CD4-positive, alpha-beta T cell (primary cell): ENCODE measurements around the gene SNX17. TPM values are rescaled to one million over a fixed set of nuclear protein-coding genes. Genes with fewer than 3 reads are reported as not detected.
A peak's percentile ranks its signal among the peaks of the same experiment; 100 is the strongest.

Source experiments
- ATAC-seq: fragments of 200-7000 bp; cut with Tn5 transposase; one replicate; pipeline ENCODE4 v1.10.0; 2022; ENCODE audit warnings: mild to moderate bottlenecking; ENCODE audit not compliant: poor library complexity
- CTCF ChIA-PET: fragments of 350-600 bp; sonication (Branson Sonifier 250); formaldehyde crosslinking; loops from one replicate; lab custom pipeline; 2021; ENCODE audit warnings: antibody characterized with exemption, inconsistent platforms; lab: Charles Lee
- POLR2A ChIA-PET: fragments of 350-600 bp; sonication (Branson Sonifier 250); formaldehyde crosslinking; loops from one replicate; lab custom pipeline; 2021; ENCODE audit warnings: antibody characterized with exemption, inconsistent platforms; lab: Charles Lee
- DNase-seq, 14 experiments: peaks; one replicate each; pipeline ENCODE4 v3.0.0-alpha.2; 2013 to 2020; ENCODE audit warnings: mixed read lengths in 2 of 14
- H3K27ac ChIP-seq, 2 donors: one replicate each; pipeline versions ENCODE4 v1.5.1 to v1.7.0; 2013; ENCODE audit warnings: low read length in 2 of 2, low read depth in 1 of 2, mild to moderate bottlenecking in 1 of 2
- H3K27me3 ChIP-seq, 2 experiments: 1 replicate in 1 of 2; 2 replicates in 1 of 2; pipeline versions ENCODE4 v1.6.1 to v1.7.0; 2013; ENCODE audit warnings: low read length in 2 of 2, control low read depth in 1 of 2, mild to moderate bottlenecking in 1 of 2, moderate library complexity in 1 of 2; ENCODE audit not compliant: insufficient read depth in 2 of 2, control insufficient read depth in 1 of 2
- H3K36me3 ChIP-seq: one replicate; pipeline ENCODE4 v1.6.1; 2013; ENCODE audit warnings: low read length, control low read depth; ENCODE audit not compliant: insufficient read depth
- H3K4me1 ChIP-seq: one replicate; pipeline ENCODE4 v1.6.1; 2013; ENCODE audit warnings: low read length, control low read depth; ENCODE audit not compliant: insufficient read depth
- H3K4me3 ChIP-seq: one replicate; pipeline ENCODE4 v1.5.1; 2013; ENCODE audit warnings: mild to moderate bottlenecking, low read length, moderate library complexity
- H3K9me3 ChIP-seq, 2 experiments: 1 replicate in 1 of 2; 2 replicates in 1 of 2; pipeline versions ENCODE4 v1.6.1 to v1.7.0; 2013; ENCODE audit warnings: low read length in 2 of 2, mild to moderate bottlenecking in 2 of 2, control low read depth in 1 of 2, moderate library complexity in 1 of 2; ENCODE audit not compliant: control insufficient read depth in 1 of 2, insufficient read depth in 1 of 2
- H3K27ac Mint-ChIP-seq: one replicate; pipeline ENCODE4 v1.8.0; 2020; ENCODE audit warnings: mixed read lengths
- H3K27me3 Mint-ChIP-seq: one replicate; pipeline ENCODE4 v1.8.0; 2021; ENCODE audit warnings: mixed read lengths
- H3K36me3 Mint-ChIP-seq: one replicate; pipeline ENCODE4 v1.8.0; 2021; ENCODE audit warnings: low read depth, mixed read lengths
- H3K4me1 Mint-ChIP-seq: one replicate; pipeline ENCODE4 v1.8.0; 2021; ENCODE audit warnings: low read depth, mixed read lengths
- H3K4me3 Mint-ChIP-seq: one replicate; pipeline ENCODE4 v1.8.0; 2020; ENCODE audit warnings: mild to moderate bottlenecking, mixed read lengths
- H3K9me3 Mint-ChIP-seq: one replicate; pipeline ENCODE4 v1.8.0; 2020; ENCODE audit warnings: mixed read lengths
- intact Hi-C, 2 experiments: fragments of 100-400 bp; cut with DNase I in 1 of 2; cut with micrococcal nuclease in 1 of 2; formaldehyde crosslinking; loops; one replicate each; pipeline versions ENCODE4 v1.15.1 to v1.9.0; 2023 to 2025; cut with DNase I, micrococcal nuclease
- total RNA-seq, 174 experiments: library from RNA in 2 of 174; stranded (reverse) in 2 of 174; gene quantifications; one replicate each; pipeline ENCODE4 v1.2.3 and lab custom pipeline; 2021 to 2026
- TF ChIP-seq, protein P1 (sequence below): fragments of 200-600 bp; IDR thresholded peaks from one replicate; pipeline ENCODE4 v1.8.0; 2022; ENCODE audit warnings: antibody characterized with exemption, mild to moderate bottlenecking

SNX17 gene
- total RNA-seq, 2 experiments from 2014 or later: 66.3 to 67.9 TPM

DNA sequence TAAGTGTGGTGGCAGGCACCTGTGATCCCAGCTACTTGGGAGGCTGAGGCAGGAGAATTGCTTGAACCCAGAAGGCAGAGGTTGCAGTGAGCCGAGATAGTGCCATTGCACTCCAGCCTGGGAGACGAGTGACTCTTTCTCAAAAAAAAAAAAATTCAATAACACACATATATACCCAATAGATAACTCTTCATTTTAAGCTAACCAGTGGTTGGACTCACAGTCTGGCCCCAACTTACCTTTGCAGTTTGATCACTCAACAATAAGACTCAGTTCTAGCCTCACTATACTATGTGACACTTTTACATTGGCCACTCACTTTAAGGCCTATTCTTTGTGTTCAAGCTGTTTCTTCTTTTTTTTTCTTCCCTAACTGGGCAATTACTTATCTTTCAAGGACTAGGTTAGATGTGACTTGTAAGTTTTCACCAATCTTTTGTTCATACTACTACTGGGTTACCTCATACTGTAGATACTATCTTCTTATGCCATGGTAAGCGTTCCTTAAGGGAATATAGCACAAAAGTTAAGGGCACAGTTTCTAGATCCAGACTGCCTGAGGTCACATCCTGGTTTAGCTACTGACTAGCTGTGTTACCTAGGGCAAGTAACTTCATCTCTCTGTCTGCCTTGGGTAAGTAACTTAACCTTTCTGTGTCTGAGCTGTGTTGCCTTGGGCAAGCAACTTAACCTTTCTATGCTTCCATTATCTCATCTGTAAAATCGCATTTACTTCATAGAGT lies 7.6 kb upstream of the SNX17 start:
- POLR2A ChIA-PET: interaction anchor here (1.0 kb wide), 2 partner anchors 17 to 40 kb away, joined by 3 read pairs; partner anchors contain the start of gene ZNF513
- H3K36me3 Mint-ChIP-seq: peaks cover 36% of the 10 kb centered on the region
- DNase-seq (no peak), ATAC-seq (no peak)
- intact Hi-C loops: loop anchor here in 1 of 2 experiments (10.0 kb wide), 1 partner anchor 262 kb away; the partner anchor contains the start of genes CCDC121 and GPN1
- H3K36me3 ChIP-seq: peaks cover 36% of the 10 kb centered on the region
- no peak overlapping the region for H3K4me3 ChIP-seq
- CTCF ChIA-PET: no interaction called here
- peaks cover 6% of the 10 kb centered on the region for H3K4me1 ChIP-seq
- H3K4me3 Mint-ChIP-seq: no peak overlapping the region
- no peaks in the 10 kb centered on the region for H3K27me3 Mint-ChIP-seq
- no peak overlapping the region for H3K27ac Mint-ChIP-seq
- no peaks in the 10 kb centered on the region for H3K9me3 Mint-ChIP-seq
- no peak overlapping the region for H3K27ac ChIP-seq
- H3K9me3 ChIP-seq: no peaks in the 10 kb centered on the region
- no peaks in the 10 kb centered on the region for H3K27me3 ChIP-seq
- TF ChIP-seq, protein P1, sequence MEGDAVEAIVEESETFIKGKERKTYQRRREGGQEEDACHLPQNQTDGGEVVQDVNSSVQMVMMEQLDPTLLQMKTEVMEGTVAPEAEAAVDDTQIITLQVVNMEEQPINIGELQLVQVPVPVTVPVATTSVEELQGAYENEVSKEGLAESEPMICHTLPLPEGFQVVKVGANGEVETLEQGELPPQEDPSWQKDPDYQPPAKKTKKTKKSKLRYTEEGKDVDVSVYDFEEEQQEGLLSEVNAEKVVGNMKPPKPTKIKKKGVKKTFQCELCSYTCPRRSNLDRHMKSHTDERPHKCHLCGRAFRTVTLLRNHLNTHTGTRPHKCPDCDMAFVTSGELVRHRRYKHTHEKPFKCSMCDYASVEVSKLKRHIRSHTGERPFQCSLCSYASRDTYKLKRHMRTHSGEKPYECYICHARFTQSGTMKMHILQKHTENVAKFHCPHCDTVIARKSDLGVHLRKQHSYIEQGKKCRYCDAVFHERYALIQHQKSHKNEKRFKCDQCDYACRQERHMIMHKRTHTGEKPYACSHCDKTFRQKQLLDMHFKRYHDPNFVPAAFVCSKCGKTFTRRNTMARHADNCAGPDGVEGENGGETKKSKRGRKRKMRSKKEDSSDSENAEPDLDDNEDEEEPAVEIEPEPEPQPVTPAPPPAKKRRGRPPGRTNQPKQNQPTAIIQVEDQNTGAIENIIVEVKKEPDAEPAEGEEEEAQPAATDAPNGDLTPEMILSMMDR: no peak
- peaks cover 8% of the 10 kb centered on the region for H3K4me1 Mint-ChIP-seq

DNA sequence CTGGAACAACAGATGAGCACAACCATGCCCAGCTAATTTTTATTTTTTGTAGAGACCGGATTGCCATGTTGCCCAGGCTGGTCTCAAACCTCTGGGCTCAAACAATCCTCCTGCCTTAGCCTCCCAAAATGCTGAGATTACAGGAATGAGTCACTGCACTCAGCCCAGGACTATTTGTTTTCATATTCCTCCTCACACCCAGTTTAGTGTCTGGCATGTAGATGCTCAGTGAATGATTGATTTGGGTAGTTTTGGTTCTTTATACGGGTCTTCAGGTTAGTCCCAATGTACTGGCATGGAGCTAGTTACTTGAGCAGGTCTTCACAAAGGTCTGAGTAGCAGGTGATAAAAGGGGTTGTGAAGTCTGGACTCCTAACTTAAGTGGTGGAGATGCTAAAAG lies 6.5 kb upstream of the SNX17 start:
- ChIA-PET CTCF (no interaction called here), POLR2A (interaction anchor here (0.6 to 1.7 kb wide), 3 partner anchors 8 to 15 kb away, joined by 3 to 4 read pairs (median 3); partner anchors contain the start of gene GTF3C2)
- TF ChIP-seq, protein P1: no peak

DNA sequence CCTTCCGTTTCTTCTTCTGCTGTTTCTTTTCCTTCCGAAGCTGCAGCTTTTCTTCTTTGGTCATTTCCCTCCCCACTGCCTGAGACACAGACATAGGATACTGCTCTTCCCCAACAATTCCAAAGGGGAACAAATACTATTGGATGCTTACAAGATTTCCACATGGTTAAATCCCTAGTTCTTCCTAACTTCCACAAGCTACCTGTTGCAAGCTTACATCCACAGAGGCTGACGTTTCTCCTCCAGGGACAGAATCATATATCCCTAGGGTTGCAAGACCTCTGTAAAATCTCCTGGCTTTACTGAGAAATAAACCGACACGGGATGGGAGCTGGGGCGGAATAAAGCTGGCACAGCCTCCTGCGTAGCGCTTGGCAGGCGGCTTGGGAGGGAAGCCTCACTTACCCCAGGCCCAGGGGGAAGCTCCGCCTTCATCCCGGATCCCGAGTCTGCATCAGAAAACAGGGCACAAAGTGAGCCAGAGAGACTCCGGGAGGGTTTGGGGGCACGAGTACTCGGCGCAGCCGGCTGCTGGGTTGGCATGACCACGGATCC lies 868 bp upstream of the SNX17 start:
- ATAC-seq: no peak
- H3K9me3 Mint-ChIP-seq: no peaks in the 10 kb centered on the region
- CTCF ChIA-PET: interaction anchor here (0.9 to 1.5 kb wide), 10 partner anchors 11 to 119 kb away, joined by 3 to 8 read pairs (median 4); partner anchors contain the start of genes NRBP1, PPM1G and ZNF513
- TF ChIP-seq, protein P1: no peak
- Histone ChIP-seq H3K4me1 (peaks cover 46% of the 10 kb centered on the region), H3K9me3 (no peaks in the 10 kb centered on the region), H3K27ac (peak overlapping the region; percentile 72 to 80), H3K36me3 (peaks cover 58% of the 10 kb centered on the region), H3K27me3 (no peaks in the 10 kb centered on the region), H3K4me3 (peak overlapping the region; percentile 71)
- peak overlapping the region; percentile 83 for H3K27ac Mint-ChIP-seq
- POLR2A ChIA-PET: interaction anchor here (0.9 to 5.9 kb wide), 6 partner anchors 11 to 59 kb away, joined by 4 to 45 read pairs (median 8); partner anchors contain the start of genes GTF3C2, MPV17, NRBP1 and PPM1G
- H3K27me3 Mint-ChIP-seq: no peaks in the 10 kb centered on the region
- peaks cover 42% of the 10 kb centered on the region for H3K4me1 Mint-ChIP-seq
- peak overlapping the region; percentile 96 for H3K4me3 Mint-ChIP-seq
- no peak for DNase-seq
- H3K36me3 Mint-ChIP-seq: peaks cover 77% of the 10 kb centered on the region
- intact Hi-C loops: loop anchor here (1.0 to 10.0 kb wide), 10 partner anchors 11 to 282 kb away; partner anchors contain the start of genes GTF3C2 (in 2 of the 2), IFT172 (in 2 of the 2), PPM1G (in 2 of the 2) and ATRAID (in 1 of the 2)

More for the DNA sequence above, 6.5 kb upstream of the SNX17 start:
- Mint-ChIP-seq H3K27me3 (no peaks in the 10 kb centered on the region), H3K27ac (no peak overlapping the region), H3K9me3 (no peaks in the 10 kb centered on the region), H3K4me1 (peaks cover 8% of the 10 kb centered on the region), H3K4me3 (peak overlapping the region; percentile 15), H3K36me3 (peaks cover 46% of the 10 kb centered on the region)
- Histone ChIP-seq H3K4me3 (no peak overlapping the region), H3K36me3 (peaks cover 47% of the 10 kb centered on the region), H3K4me1 (peaks cover 7% of the 10 kb centered on the region), H3K27ac (no peak overlapping the region), H3K9me3 (no peaks in the 10 kb centered on the region), H3K27me3 (no peaks in the 10 kb centered on the region)
- no peak for DNase-seq
- ATAC-seq: no peak
- intact Hi-C loops: loop anchor here in 1 of 2 experiments (10.0 kb wide), 1 partner anchor 261 kb away; the partner anchor contains the start of genes CCDC121 and GPN1
